ENCODE results near the gene TMCO5A. TPM values are rescaled to one million over a fixed set of nuclear protein-coding genes. Genes with fewer than 3 reads are reported as not detected.

TMCO5A gene
- total and polyA plus RNA-seq, 2 of the 8 experiments (the other 6 are each of a cell fraction or from before 2014, with no cell fraction given): not detected

DNA sequence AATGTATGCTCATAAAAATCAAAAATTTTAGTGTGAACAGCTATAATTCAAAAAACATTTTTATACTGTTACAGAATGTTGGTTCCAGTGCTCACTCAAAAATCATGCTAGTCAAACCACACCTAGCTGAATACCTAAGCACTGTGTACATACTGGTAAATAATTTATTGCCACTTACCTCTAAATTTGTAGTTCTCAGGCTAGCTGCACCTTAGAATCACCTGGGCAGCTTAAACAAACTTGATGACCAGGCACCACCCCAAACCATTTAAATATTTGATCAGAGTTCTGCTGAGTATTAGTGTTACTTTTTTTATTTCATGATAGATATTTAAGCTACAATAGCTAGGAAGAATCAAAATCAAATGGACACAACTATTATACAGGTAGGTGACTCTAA lies 32.3 kb upstream of the TMCO5A start (continued):
- TF ChIP-seq, protein P1, sequence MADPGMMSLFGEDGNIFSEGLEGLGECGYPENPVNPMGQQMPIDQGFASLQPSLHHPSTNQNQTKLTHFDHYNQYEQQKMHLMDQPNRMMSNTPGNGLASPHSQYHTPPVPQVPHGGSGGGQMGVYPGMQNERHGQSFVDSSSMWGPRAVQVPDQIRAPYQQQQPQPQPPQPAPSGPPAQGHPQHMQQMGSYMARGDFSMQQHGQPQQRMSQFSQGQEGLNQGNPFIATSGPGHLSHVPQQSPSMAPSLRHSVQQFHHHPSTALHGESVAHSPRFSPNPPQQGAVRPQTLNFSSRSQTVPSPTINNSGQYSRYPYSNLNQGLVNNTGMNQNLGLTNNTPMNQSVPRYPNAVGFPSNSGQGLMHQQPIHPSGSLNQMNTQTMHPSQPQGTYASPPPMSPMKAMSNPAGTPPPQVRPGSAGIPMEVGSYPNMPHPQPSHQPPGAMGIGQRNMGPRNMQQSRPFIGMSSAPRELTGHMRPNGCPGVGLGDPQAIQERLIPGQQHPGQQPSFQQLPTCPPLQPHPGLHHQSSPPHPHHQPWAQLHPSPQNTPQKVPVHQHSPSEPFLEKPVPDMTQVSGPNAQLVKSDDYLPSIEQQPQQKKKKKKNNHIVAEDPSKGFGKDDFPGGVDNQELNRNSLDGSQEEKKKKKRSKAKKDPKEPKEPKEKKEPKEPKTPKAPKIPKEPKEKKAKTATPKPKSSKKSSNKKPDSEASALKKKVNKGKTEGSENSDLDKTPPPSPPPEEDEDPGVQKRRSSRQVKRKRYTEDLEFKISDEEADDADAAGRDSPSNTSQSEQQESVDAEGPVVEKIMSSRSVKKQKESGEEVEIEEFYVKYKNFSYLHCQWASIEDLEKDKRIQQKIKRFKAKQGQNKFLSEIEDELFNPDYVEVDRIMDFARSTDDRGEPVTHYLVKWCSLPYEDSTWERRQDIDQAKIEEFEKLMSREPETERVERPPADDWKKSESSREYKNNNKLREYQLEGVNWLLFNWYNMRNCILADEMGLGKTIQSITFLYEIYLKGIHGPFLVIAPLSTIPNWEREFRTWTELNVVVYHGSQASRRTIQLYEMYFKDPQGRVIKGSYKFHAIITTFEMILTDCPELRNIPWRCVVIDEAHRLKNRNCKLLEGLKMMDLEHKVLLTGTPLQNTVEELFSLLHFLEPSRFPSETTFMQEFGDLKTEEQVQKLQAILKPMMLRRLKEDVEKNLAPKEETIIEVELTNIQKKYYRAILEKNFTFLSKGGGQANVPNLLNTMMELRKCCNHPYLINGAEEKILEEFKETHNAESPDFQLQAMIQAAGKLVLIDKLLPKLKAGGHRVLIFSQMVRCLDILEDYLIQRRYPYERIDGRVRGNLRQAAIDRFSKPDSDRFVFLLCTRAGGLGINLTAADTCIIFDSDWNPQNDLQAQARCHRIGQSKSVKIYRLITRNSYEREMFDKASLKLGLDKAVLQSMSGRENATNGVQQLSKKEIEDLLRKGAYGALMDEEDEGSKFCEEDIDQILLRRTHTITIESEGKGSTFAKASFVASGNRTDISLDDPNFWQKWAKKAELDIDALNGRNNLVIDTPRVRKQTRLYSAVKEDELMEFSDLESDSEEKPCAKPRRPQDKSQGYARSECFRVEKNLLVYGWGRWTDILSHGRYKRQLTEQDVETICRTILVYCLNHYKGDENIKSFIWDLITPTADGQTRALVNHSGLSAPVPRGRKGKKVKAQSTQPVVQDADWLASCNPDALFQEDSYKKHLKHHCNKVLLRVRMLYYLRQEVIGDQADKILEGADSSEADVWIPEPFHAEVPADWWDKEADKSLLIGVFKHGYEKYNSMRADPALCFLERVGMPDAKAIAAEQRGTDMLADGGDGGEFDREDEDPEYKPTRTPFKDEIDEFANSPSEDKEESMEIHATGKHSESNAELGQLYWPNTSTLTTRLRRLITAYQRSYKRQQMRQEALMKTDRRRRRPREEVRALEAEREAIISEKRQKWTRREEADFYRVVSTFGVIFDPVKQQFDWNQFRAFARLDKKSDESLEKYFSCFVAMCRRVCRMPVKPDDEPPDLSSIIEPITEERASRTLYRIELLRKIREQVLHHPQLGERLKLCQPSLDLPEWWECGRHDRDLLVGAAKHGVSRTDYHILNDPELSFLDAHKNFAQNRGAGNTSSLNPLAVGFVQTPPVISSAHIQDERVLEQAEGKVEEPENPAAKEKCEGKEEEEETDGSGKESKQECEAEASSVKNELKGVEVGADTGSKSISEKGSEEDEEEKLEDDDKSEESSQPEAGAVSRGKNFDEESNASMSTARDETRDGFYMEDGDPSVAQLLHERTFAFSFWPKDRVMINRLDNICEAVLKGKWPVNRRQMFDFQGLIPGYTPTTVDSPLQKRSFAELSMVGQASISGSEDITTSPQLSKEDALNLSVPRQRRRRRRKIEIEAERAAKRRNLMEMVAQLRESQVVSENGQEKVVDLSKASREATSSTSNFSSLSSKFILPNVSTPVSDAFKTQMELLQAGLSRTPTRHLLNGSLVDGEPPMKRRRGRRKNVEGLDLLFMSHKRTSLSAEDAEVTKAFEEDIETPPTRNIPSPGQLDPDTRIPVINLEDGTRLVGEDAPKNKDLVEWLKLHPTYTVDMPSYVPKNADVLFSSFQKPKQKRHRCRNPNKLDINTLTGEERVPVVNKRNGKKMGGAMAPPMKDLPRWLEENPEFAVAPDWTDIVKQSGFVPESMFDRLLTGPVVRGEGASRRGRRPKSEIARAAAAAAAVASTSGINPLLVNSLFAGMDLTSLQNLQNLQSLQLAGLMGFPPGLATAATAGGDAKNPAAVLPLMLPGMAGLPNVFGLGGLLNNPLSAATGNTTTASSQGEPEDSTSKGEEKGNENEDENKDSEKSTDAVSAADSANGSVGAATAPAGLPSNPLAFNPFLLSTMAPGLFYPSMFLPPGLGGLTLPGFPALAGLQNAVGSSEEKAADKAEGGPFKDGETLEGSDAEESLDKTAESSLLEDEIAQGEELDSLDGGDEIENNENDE (IDR thresholded peaks at IDR 0.05; ENCODE audit: insufficient replicate concordance, low read length): no peak
- TF ChIP-seq CREB1 (IDR thresholded peaks at IDR 0.05) (no peak), CBX8 (IDR thresholded peaks at IDR 0.05; ENCODE audit: borderline replicate concordance, low read depth, low read length) (no peak), NRF1 (IDR thresholded peaks at IDR 0.05; ENCODE audit: low read depth, low read length) (no peak), SRF (IDR thresholded peaks at IDR 0.05; ENCODE audit: low read depth, low read length) (no peak), EP300 (IDR thresholded peaks at IDR 0.05; ENCODE audit: borderline replicate concordance in 1 of 2, low read depth in 2 of 2, low read length in 2 of 2) (no peak)
- TF ChIP-seq, protein P2, sequence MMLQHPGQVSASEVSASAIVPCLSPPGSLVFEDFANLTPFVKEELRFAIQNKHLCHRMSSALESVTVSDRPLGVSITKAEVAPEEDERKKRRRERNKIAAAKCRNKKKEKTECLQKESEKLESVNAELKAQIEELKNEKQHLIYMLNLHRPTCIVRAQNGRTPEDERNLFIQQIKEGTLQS (IDR thresholded peaks at IDR 0.05; ENCODE audit: insufficient read depth, low read depth, low read length): no peak

Data from H1 (cell line).